Ishikawa (cell line): ENCODE data around the gene PNPO.
A peak's percentile ranks its signal among the peaks of the same experiment; 100 is the strongest.

Experiments used
- CEBPB ChIP-seq: IDR thresholded peaks from 2 replicates; pipeline ENCODE4 v1.6.1; 2012
- CREB1 ChIP-seq: IDR thresholded peaks from 2 replicates; pipeline ENCODE4 v1.6.1; 2012; ENCODE audit warnings: low read depth
- EGR1 ChIP-seq: IDR thresholded peaks from 2 replicates; pipeline ENCODE4 v1.6.1; 2012
- EP300 ChIP-seq: IDR thresholded peaks from 2 replicates; pipeline ENCODE4 v1.6.1; 2012; ENCODE audit warnings: borderline replicate concordance
- FOXM1 ChIP-seq: IDR thresholded peaks from 2 replicates; pipeline ENCODE4 v1.6.1; 2012; ENCODE audit warnings: low read depth, borderline replicate concordance
- MAX ChIP-seq: IDR thresholded peaks from 2 replicates; pipeline ENCODE4 v1.6.1; 2012
- NFIC ChIP-seq: IDR thresholded peaks from 2 replicates; pipeline ENCODE4 v1.6.1; 2012
- RAD21 ChIP-seq: IDR thresholded peaks from 2 replicates; pipeline ENCODE4 v1.6.1; 2012; ENCODE audit warnings: low read depth
- REST ChIP-seq: IDR thresholded peaks from 2 replicates; pipeline ENCODE4 v1.6.1; 2012; ENCODE audit warnings: low read depth, mild to moderate bottlenecking
- TAF1 ChIP-seq: IDR thresholded peaks from 2 replicates; pipeline ENCODE4 v1.6.1; 2012; ENCODE audit warnings: low read depth, mild to moderate bottlenecking
- TCF12 ChIP-seq: IDR thresholded peaks from 2 replicates; pipeline ENCODE4 v1.6.1; 2012; ENCODE audit warnings: low read depth
- TEAD4 ChIP-seq: IDR thresholded peaks from 2 replicates; pipeline ENCODE4 v1.6.1; 2012
- USF1 ChIP-seq: IDR thresholded peaks from 2 replicates; pipeline ENCODE4 v1.6.1; 2012
- YY1 ChIP-seq: IDR thresholded peaks from 2 replicates; pipeline ENCODE4 v1.6.1; 2012; ENCODE audit warnings: low read depth
- ZBTB7A ChIP-seq: IDR thresholded peaks from 2 replicates; pipeline ENCODE4 v1.6.1; 2012; ENCODE audit warnings: low read depth

PNPO gene

GRCh38 chr17:47934856-47935255 lies 6.5 kb upstream of the PNPO start:
- TF ChIP-seq FOXM1 (no peak), RAD21 (no peak), EP300 (no peak)

- no peak for TF ChIP-seq RAD21
- peak; percentile 33; the same call in 1 of the 2 replicates for TF ChIP-seq NFIC
Measured at GRCh38 chr17:47935961-47936360, 5.4 kb upstream of the PNPO start.

GRCh38 chr17:47937941-47938340 lies 3.4 kb upstream of the PNPO start:
- TF ChIP-seq ZBTB7A (no peak), YY1 (no peak)

- TF ChIP-seq CEBPB, result no peak
- no peak for TF ChIP-seq FOXM1
- no peak for TF ChIP-seq TEAD4
- TF ChIP-seq EP300, result no peak
- TF ChIP-seq TAF1, result no peak
- TF ChIP-seq ZBTB7A, result no peak
- TF ChIP-seq USF1, result no peak
- no peak for TF ChIP-seq TCF12
- TF ChIP-seq CREB1, result no peak
- TF ChIP-seq MAX, result no peak
- TF ChIP-seq NFIC, result no peak
- TF ChIP-seq YY1, result no peak
- TF ChIP-seq RAD21, result no peak
Measured at GRCh38 chr17:47942096-47942510, 732 bp downstream of the PNPO start.

GRCh38 chr17:47942568-47942967 lies 1.2 kb downstream of the PNPO start:
- TF ChIP-seq EGR1 (no peak), REST (no peak), MAX (no peak), USF1 (no peak), RAD21 (no peak), TAF1 (no peak), CREB1 (no peak), TCF12 (no peak), FOXM1 (no peak)

GRCh38 chr17:47945080-47945479 lies 3.7 kb downstream of the PNPO start:
- TF ChIP-seq TAF1 (no peak), EP300 (no peak), TEAD4 (no peak), CREB1 (no peak), YY1 (no peak), NFIC (no peak), FOXM1 (no peak), RAD21 (no peak), TCF12 (no peak), USF1 (no peak), ZBTB7A (no peak), CEBPB (no peak), REST (no peak), MAX (no peak), EGR1 (no peak)
